HG03097 (cell line): ENCODE results near the gene ZFHX3.
"Not testable (repeated sequence)": the region's sequence is repeated elsewhere in the genome, so short reads cannot be mapped to it uniquely, and the experiment has no call there.

Experiments
- ATAC-seq: cut with Tn5 transposase; IDR thresholded peaks from one replicate; pipeline ENCODE4 v1.9.1; 2021; ENCODE audit not compliant: unreplicated experiment, low FRiP score

The ZFHX3 gene

GRCh38 chr16:73047536-73048291, at the start of gene ZFHX3:
TSS of gene ZFHX3 (minus strand) at chr16:73048128. CDS start at chr16:72960145, 87,983 bp downstream.
- ATAC-seq: peak; percentile 64

- no peak for ATAC-seq
Observed at GRCh38 chr16:73096510-73096909, 48.6 kb upstream of the ZFHX3 start.

- no peak for ATAC-seq
Observed at GRCh38 chr16:73095885-73096421, 48.0 kb upstream of the ZFHX3 start.

- ATAC-seq: no peak
Observed at GRCh38 chr16:73095142-73095820, 47.4 kb upstream of the ZFHX3 start.

- ATAC-seq: no peak
Observed at GRCh38 chr16:73094371-73094770, 46.4 kb upstream of the ZFHX3 start.

GRCh38 chr16:73093146-73094144, 45.5 kb upstream of the ZFHX3 start:
- no peak for ATAC-seq

- no peak for ATAC-seq
Observed at GRCh38 chr16:73092236-73092781, 44.4 kb upstream of the ZFHX3 start.

GRCh38 chr16:73091174-73091573, 43.2 kb upstream of the ZFHX3 start:
- ATAC-seq: no peak

GRCh38 chr16:73089420-73089819, 41.5 kb upstream of the ZFHX3 start:
- ATAC-seq: no peak

- no peak for ATAC-seq
Observed at GRCh38 chr16:73086108-73086507, 38.2 kb upstream of the ZFHX3 start.

- ATAC-seq: no peak
Observed at GRCh38 chr16:73083271-73083670, 35.3 kb upstream of the ZFHX3 start.

GRCh38 chr16:73082634-73083051, 34.7 kb upstream of the ZFHX3 start:
- not testable (repeated sequence) for ATAC-seq

- ATAC-seq: no peak
Observed at GRCh38 chr16:73080931-73081330, 33.0 kb upstream of the ZFHX3 start.

- ATAC-seq: no peak
Observed at GRCh38 chr16:73076324-73076810, 28.4 kb upstream of the ZFHX3 start.

- ATAC-seq: no peak
Observed at GRCh38 chr16:73074382-73074781, 26.5 kb upstream of the ZFHX3 start.

GRCh38 chr16:73072051-73072450, 24.1 kb upstream of the ZFHX3 start:
- not testable (repeated sequence) for ATAC-seq

GRCh38 chr16:73071131-73071940, 23.4 kb upstream of the ZFHX3 start:
- ATAC-seq: no peak

GRCh38 chr16:73069581-73070262, 21.8 kb upstream of the ZFHX3 start:
- ATAC-seq: no peak
